Measurements from ENCODE around the gene ARRB2.
"Not testable (repeated sequence)": the region's sequence is repeated elsewhere in the genome, so short reads cannot be mapped to it uniquely, and the experiment has no call there.

Gene ARRB2

GRCh38 chr17:4709794-4710692 lies at the start of gene ARRB2:
TSS of gene ARRB2 (plus strand) at chr17:4710632. CDS start at chr17:4710722, 90 bp downstream.
- DNase-seq (ENCODE audit: low read depth, low spot score) = peak; percentile 95

GRCh38 chr17:4663711-4664110 lies 46.7 kb upstream of the ARRB2 start:
- no peak for DNase-seq (ENCODE audit: low read depth, low spot score)

GRCh38 chr17:4664230-4664629 lies 46.2 kb upstream of the ARRB2 start:
- no peak for DNase-seq (ENCODE audit: low read depth, low spot score)

GRCh38 chr17:4665027-4665426 lies 45.4 kb upstream of the ARRB2 start:
- no peak for DNase-seq (ENCODE audit: low read depth, low spot score)

- DNase-seq (ENCODE audit: low read depth, low spot score) = no peak
Measured at GRCh38 chr17:4666296-4666695, 44.1 kb upstream of the ARRB2 start.

- DNase-seq (ENCODE audit: low read depth, low spot score) = no peak
Measured at GRCh38 chr17:4667166-4667565, 43.3 kb upstream of the ARRB2 start.

GRCh38 chr17:4672055-4672630 lies 38.3 kb upstream of the ARRB2 start:
- DNase-seq (ENCODE audit: low read depth, low spot score) = no peak

- no peak for DNase-seq (ENCODE audit: low read depth, low spot score)
Measured at GRCh38 chr17:4672751-4673150, 37.7 kb upstream of the ARRB2 start.

GRCh38 chr17:4673169-4673568 lies 37.3 kb upstream of the ARRB2 start:
- DNase-seq (ENCODE audit: low read depth, low spot score) = no peak

GRCh38 chr17:4673986-4674684 lies 36.3 kb upstream of the ARRB2 start:
- no peak for DNase-seq (ENCODE audit: low read depth, low spot score)

- no peak for DNase-seq (ENCODE audit: low read depth, low spot score)
Measured at GRCh38 chr17:4674685-4674998, 35.8 kb upstream of the ARRB2 start.

- DNase-seq (ENCODE audit: low read depth, low spot score) = no peak
Measured at GRCh38 chr17:4675791-4676190, 34.6 kb upstream of the ARRB2 start.

GRCh38 chr17:4676791-4677190 lies 33.6 kb upstream of the ARRB2 start:
- no peak for DNase-seq (ENCODE audit: low read depth, low spot score)

- peak; percentile 39 for DNase-seq (ENCODE audit: low read depth, low spot score)
Measured at GRCh38 chr17:4678448-4679026, 31.9 kb upstream of the ARRB2 start.

- peak; percentile 40 for DNase-seq (ENCODE audit: low read depth, low spot score)
Measured at GRCh38 chr17:4679658-4680057, 30.8 kb upstream of the ARRB2 start.

- DNase-seq (ENCODE audit: low read depth, low spot score) = not testable (repeated sequence)
Measured at GRCh38 chr17:4683739-4684138, 26.7 kb upstream of the ARRB2 start.

GRCh38 chr17:4689872-4690271 lies 20.6 kb upstream of the ARRB2 start:
- not testable (repeated sequence) for DNase-seq (ENCODE audit: low read depth, low spot score)

GRCh38 chr17:4690745-4691144 lies 19.7 kb upstream of the ARRB2 start:
- no peak for DNase-seq (ENCODE audit: low read depth, low spot score)

GRCh38 chr17:4691686-4692085 lies 18.7 kb upstream of the ARRB2 start:
- no peak for DNase-seq (ENCODE audit: low read depth, low spot score)

- DNase-seq (ENCODE audit: low read depth, low spot score) = no peak
Measured at GRCh38 chr17:4693416-4693815, 17.0 kb upstream of the ARRB2 start.

GRCh38 chr17:4696437-4696805 lies 14.0 kb upstream of the ARRB2 start:
- no peak for DNase-seq (ENCODE audit: low read depth, low spot score)

- DNase-seq (ENCODE audit: low read depth, low spot score) = not testable (repeated sequence)
Measured at GRCh38 chr17:4699401-4700056, 10.9 kb upstream of the ARRB2 start.

All from ELF-1 (cell line).